Endothelial cell of umbilical vein (primary cell): Measurements from ENCODE around the gene EHF. TPM values are rescaled to one million over a fixed set of nuclear protein-coding genes. Genes with fewer than 3 reads are reported as not detected.

Experiments
- BruUV-seq: library from RNA; stranded (reverse); fragments of 400-500 nt; replicated peaks from 2 replicates; lab custom pipeline; 2021; lab: Mats Ljungman, UMichigan
- CTCF ChIA-PET: fragments of 300-600, 350-600 bp; sonication (Branson Sonifier 250); formaldehyde crosslinking; loops from one replicate; lab custom pipeline; 2021; ENCODE audit warnings: antibody characterized with exemption, inconsistent platforms; lab: Charles Lee
- POLR2A ChIA-PET: fragments of 300-600, 350-600 bp; sonication (Branson Sonifier 250); formaldehyde crosslinking; loops from one replicate; lab custom pipeline; 2021; ENCODE audit warnings: antibody characterized with exemption, inconsistent platforms; lab: Charles Lee
- DNase-seq: peaks from one replicate; pipeline ENCODE4 v3.0.0-alpha.2; 2011; ENCODE audit warnings: low read depth, low spot score
- FAIRE-seq: peaks from 2 replicates; lab custom pipeline; 2011; peaks lifted over from hg19 to GRCh38; lab: Jason Lieb, UNC
- H2AFZ ChIP-seq: 2 replicates; pipeline ENCODE4 v1.6.0; 2012; ENCODE audit warnings: low read depth, low read length, control low read depth, inconsistent platforms
- H3K27ac ChIP-seq: 2 replicates; pipeline ENCODE4 v1.5.1; 2011; ENCODE audit warnings: low read depth, mild to moderate bottlenecking, control low read depth, low read length, moderate library complexity; ENCODE audit not compliant: insufficient read depth
- H3K27me3 ChIP-seq, 2 experiments: 2 replicates each; pipeline versions ENCODE4 v1.6.0 to v1.6.1; 2011; ENCODE audit warnings: low read length in 2 of 2, mixed read lengths in 1 of 2; ENCODE audit not compliant: control insufficient read depth in 2 of 2, insufficient read depth in 2 of 2
- H3K36me3 ChIP-seq, 2 experiments: 2 replicates in 1 of 2; 3 replicates in 1 of 2; pipeline ENCODE4 v1.5.1; 2011; ENCODE audit warnings: low read length in 2 of 2, mild to moderate bottlenecking in 1 of 2, moderate library complexity in 1 of 2; ENCODE audit not compliant: control insufficient read depth in 2 of 2, insufficient read depth in 2 of 2; ENCODE audit errors: extremely low read depth in 1 of 2
- H3K4me1 ChIP-seq: 3 replicates; pipeline ENCODE4 v1.5.1; 2011; ENCODE audit warnings: mild to moderate bottlenecking, low read length; ENCODE audit not compliant: control insufficient read depth, insufficient read depth; ENCODE audit errors: extremely low read depth
- H3K4me2 ChIP-seq: 2 replicates; pipeline ENCODE4 v1.6.1; 2011; ENCODE audit warnings: low read length, control low read depth, mixed read lengths; ENCODE audit not compliant: insufficient read depth
- H3K4me3 ChIP-seq, 3 experiments: fragments of 200-600 bp in 1 of 3; sonication (generic), shearing (Covaris generic) in 1 of 3; replicated peaks in 1 of 3; 2 replicates each; pipeline ENCODE4 v1.5.1; 2011 to 2016; ENCODE audit warnings: control low read depth in 3 of 3, low read length in 3 of 3, mild to moderate bottlenecking in 2 of 3, inconsistent platforms in 1 of 3, low read depth in 1 of 3, moderate library complexity in 1 of 3; ENCODE audit not compliant: insufficient read depth in 1 of 3
- H3K79me2 ChIP-seq: 2 replicates; pipeline ENCODE4 v1.6.0; 2012; ENCODE audit warnings: low read length, inconsistent platforms; ENCODE audit not compliant: control insufficient read depth, insufficient read depth
- H3K9ac ChIP-seq: replicated peaks from 2 replicates; pipeline ENCODE3; 2011; ENCODE audit warnings: low read length, control low read depth; ENCODE audit not compliant: insufficient read depth; ENCODE audit errors: extremely low read depth
- H3K9me1 ChIP-seq: replicated peaks from 3 replicates; pipeline ENCODE4 v1.6.0; 2011; ENCODE audit warnings: mild to moderate bottlenecking, low read length; ENCODE audit not compliant: control insufficient read depth, insufficient read depth; ENCODE audit errors: extremely low read depth
- H3K9me3 ChIP-seq: replicated peaks from 2 replicates; pipeline ENCODE4 v1.5.1; 2012; ENCODE audit warnings: low read length, inconsistent platforms; ENCODE audit not compliant: control insufficient read depth, insufficient read depth
- H4K20me1 ChIP-seq: replicated peaks from 2 replicates; pipeline ENCODE3; 2011; ENCODE audit warnings: mild to moderate bottlenecking, low read length; ENCODE audit not compliant: control insufficient read depth, insufficient read depth; ENCODE audit errors: extremely low read depth
- CTCF ChIP-seq, 2 donors: IDR thresholded peaks; 1 replicate in 1 of 2; 2 replicates in 1 of 2; pipeline ENCODE4 v1.5.1; 2011; ENCODE audit warnings: low read length in 2 of 2, mild to moderate bottlenecking in 2 of 2, moderate library complexity in 2 of 2, control low read depth in 1 of 2, inconsistent platforms in 1 of 2, low read depth in 1 of 2; ENCODE audit not compliant: insufficient read depth in 1 of 2; ENCODE audit errors: extremely low read depth in 1 of 2
- EZH2 ChIP-seq: IDR thresholded peaks from 2 replicates; pipeline ENCODE4 v1.6.1; 2012; ENCODE audit warnings: borderline replicate concordance, low read depth, mild to moderate bottlenecking, moderate library complexity, low read length, inconsistent platforms; ENCODE audit not compliant: severe bottlenecking
- GATA2 ChIP-seq: IDR thresholded peaks from 2 replicates; pipeline ENCODE4 v1.7.0; 2011; ENCODE audit warnings: low read depth, mild to moderate bottlenecking, moderate library complexity, mixed read lengths, low read length; ENCODE audit not compliant: insufficient read length, insufficient read depth
- JUN ChIP-seq: IDR thresholded peaks from 2 replicates; pipeline ENCODE4 v1.6.1; 2011; ENCODE audit warnings: borderline replicate concordance, low read depth; ENCODE audit not compliant: insufficient read length, insufficient read depth
- MAX ChIP-seq: IDR thresholded peaks from 2 replicates; pipeline ENCODE4 v1.6.1; 2011; ENCODE audit not compliant: insufficient read depth, insufficient read length
- MYC ChIP-seq: IDR thresholded peaks from one replicate; pipeline ENCODE4 v1.6.1; 2011; ENCODE audit warnings: mild to moderate bottlenecking, low read depth, low read length
- POLR2A ChIP-seq: IDR thresholded peaks from 2 replicates; pipeline ENCODE4 v1.6.1; 2012; ENCODE audit warnings: low read depth, mild to moderate bottlenecking, control low read depth, low read length
- POLR2AphosphoS5 ChIP-seq: IDR thresholded peaks from 2 replicates; pipeline ENCODE4 v1.6.1; 2012; ENCODE audit warnings: low read depth, mild to moderate bottlenecking, control low read depth, low read length, moderate library complexity; ENCODE audit not compliant: insufficient read depth
- dilution Hi-C: fragments of 300-500 bp; cut with MboI; formaldehyde crosslinking; loops from one replicate; pipeline ENCODE4 v1.15.0; 2019; ENCODE audit warnings: low sequenced_read_pairs; ENCODE audit not compliant: extremely low pct_ligation_motif_present
- intact Hi-C: fragments of 100-400 bp; cut with micrococcal nuclease; formaldehyde crosslinking; loops from one replicate; pipeline ENCODE4 v1.10.0; 2022
- polyA plus RNA-seq, 4 experiments: library from polyadenylated mRNA; depleted of rRNA in 3 of 4; stranded (reverse) in 3 of 4; unstranded in 1 of 4; fragments of >200 nt; gene quantifications; 2 replicates each; pipeline versions ENCODE4 v1.2.1 to v1.2.3, GENCODE V29; 2011 to 2012; ENCODE audit warnings: missing spikeins in 1 of 4
- total RNA-seq: library from RNA; stranded (reverse); gene quantifications from 2 replicates; pipeline ENCODE4 v1.2.3, GENCODE V29; 2021

EHF gene
- total and polyA plus RNA-seq, 2 donors (not counting 3 experiments of a cell fraction or from before 2014, with no cell fraction given): not detected

GRCh38 chr11:34647131-34647530, 26.2 kb downstream of the EHF start:
- dilution Hi-C loops (no loop called here), intact Hi-C loops (no loop called here)
- CTCF ChIA-PET: interaction anchor here (1.5 kb wide), 1 partner anchor 8 kb away, joined by 6 read pairs; no protein-coding TSS in a partner anchor
- Histone ChIP-seq H3K4me2 (no peak overlapping the region), H3K27me3 (peaks cover 2 to 3% of the 10 kb centered on the region in 2 experiments), H3K36me3 (no peaks in the 10 kb centered on the region), H3K9me1 (no peaks in the 10 kb centered on the region), H3K27ac (no peak overlapping the region), H3K9me3 (no peaks in the 10 kb centered on the region), H3K79me2 (no peaks in the 10 kb centered on the region), H3K4me3 (no peak overlapping the region), H3K9ac (no peak overlapping the region), H3K4me1 (no peaks in the 10 kb centered on the region), H2AFZ (no peak overlapping the region), H4K20me1 (no peaks in the 10 kb centered on the region)
- POLR2A ChIA-PET: no interaction called here
- FAIRE-seq: no peak
- TF ChIP-seq POLR2AphosphoS5 (no peak), EZH2 (no peak), JUN (no peak), CTCF (IDR thresholded peaks at IDR 0.05; ENCODE audit: extremely low read depth in 1 of 2, insufficient read depth in 1 of 2, low read depth in 1 of 2, low read length in 2 of 2) (no peak), MYC (no peak), MAX (no peak), POLR2A (no peak), GATA2 (no peak)
- DNase-seq: no peak
- no TSS peak for BruUV-seq
